SK-N-SH (cell line): ENCODE data around the gene LMAN1L. TPM values are rescaled to one million over a fixed set of nuclear protein-coding genes. Genes with fewer than 3 reads are reported as not detected.
A peak's percentile ranks its signal among the peaks of the same experiment; 100 is the strongest.

Experiments used
- CTCF ChIA-PET: fragments of 300-600, 350-600 bp; formaldehyde crosslinking; extraction: SDS; loops from one replicate; lab custom pipeline; 2021; lab: Yijun Ruan, JAX
- POLR2A ChIA-PET: fragments of 350-600 bp; sonication (Branson Sonifier 250); formaldehyde crosslinking; extraction: SDS; loops from one replicate; lab custom pipeline; 2020; ENCODE audit warnings: antibody characterized with exemption, inconsistent platforms; lab: Yijun Ruan, JAX
- DNase-seq: peaks from one replicate; pipeline ENCODE4 v3.0.0; 2012
- H2AFZ ChIP-seq: fragments of 200-600 bp; sonication (generic); 2 replicates; pipeline ENCODE4 v1.8.1; 2016; ENCODE audit warnings: antibody characterized with exemption, mild to moderate bottlenecking, low read depth
- H3F3A ChIP-seq: fragments of 200-600 bp; sonication (generic); replicated peaks from 2 replicates; pipeline ENCODE3; 2016; ENCODE audit warnings: antibody characterized with exemption, mild to moderate bottlenecking; ENCODE audit not compliant: insufficient read depth
- H3K27ac ChIP-seq, 2 experiments: fragments of 200-500 bp in 1 of 2; fragments of 200-600 bp in 1 of 2; sonication (Bioruptor generic) in 1 of 2; sonication (generic), shearing (Covaris generic) in 1 of 2; 2 replicates each; pipeline versions ENCODE4 v1.5.1 to v1.6.1; 2014 to 2016; ENCODE audit warnings: low read depth in 2 of 2, inconsistent platforms in 1 of 2, low read length in 1 of 2, mild to moderate bottlenecking in 1 of 2, mixed read lengths in 1 of 2
- H3K27me3 ChIP-seq: fragments of 200-600 bp; sonication (generic), shearing (Covaris generic); 2 replicates; pipeline ENCODE4 v1.6.1; 2016; ENCODE audit warnings: mixed run types; ENCODE audit not compliant: insufficient read depth
- H3K36me3 ChIP-seq, 2 experiments: fragments of 200-500 bp in 1 of 2; fragments of 200-600 bp in 1 of 2; sonication (Bioruptor generic) in 1 of 2; sonication (generic) in 1 of 2; replicated peaks in 1 of 2; 2 replicates each; pipeline versions ENCODE3 to v1.5.1; 2014 to 2016; ENCODE audit warnings: low read length in 1 of 2, mild to moderate bottlenecking in 1 of 2; ENCODE audit not compliant: insufficient read depth in 2 of 2, control insufficient read depth in 1 of 2
- H3K4me1 ChIP-seq, 2 experiments: fragments of 200-500 bp in 1 of 2; fragments of 200-600 bp in 1 of 2; sonication (Bioruptor generic) in 1 of 2; sonication (generic), shearing (Covaris generic) in 1 of 2; 2 replicates each; pipeline versions ENCODE4 v1.5.1 to v1.6.1; 2014 to 2016; ENCODE audit warnings: low read depth in 1 of 2, low read length in 1 of 2, mixed run types in 1 of 2; ENCODE audit not compliant: insufficient read depth in 2 of 2, control insufficient read depth in 1 of 2
- H3K4me2 ChIP-seq: fragments of 200-600 bp; sonication (generic), shearing (Covaris generic); 2 replicates; pipeline ENCODE4 v1.6.1; 2017; ENCODE audit warnings: mixed run types
- H3K4me3 ChIP-seq, 2 experiments: fragments of 200-500 bp in 1 of 2; fragments of 200-600 bp in 1 of 2; sonication (Bioruptor generic) in 1 of 2; sonication (generic), shearing (Covaris generic) in 1 of 2; 2 replicates each; pipeline versions ENCODE4 v1.5.1 to v1.8.1; 2014 to 2016; ENCODE audit warnings: low read depth in 2 of 2, inconsistent platforms in 1 of 2, low read length in 1 of 2, mild to moderate bottlenecking in 1 of 2, mixed read lengths in 1 of 2, moderate library complexity in 1 of 2
- H3K79me2 ChIP-seq: fragments of 200-600 bp; sonication (generic); 2 replicates; pipeline ENCODE4 v1.8.1; 2017; ENCODE audit warnings: mild to moderate bottlenecking; ENCODE audit not compliant: insufficient read depth
- H3K9ac ChIP-seq: fragments of 200-600 bp; sonication (generic); 2 replicates; pipeline ENCODE4 v1.6.1; 2017; ENCODE audit warnings: mixed run types
- H3K9me2 ChIP-seq: fragments of 200-600 bp; sonication (generic); 2 replicates; pipeline ENCODE4 v1.6.1; 2017; ENCODE audit warnings: mixed run types
- H3K9me3 ChIP-seq: fragments of 200-600 bp; sonication (generic); 2 replicates; pipeline ENCODE4 v1.6.1; 2017; ENCODE audit warnings: mixed run types, mild to moderate bottlenecking, moderate library complexity
- H4K20me1 ChIP-seq: fragments of 200-600 bp; sonication (generic); 2 replicates; pipeline ENCODE4 v1.6.1; 2017; ENCODE audit warnings: mild to moderate bottlenecking, mixed run types; ENCODE audit not compliant: insufficient read depth
- CHD2 ChIP-seq: fragments of 150-350 bp; IDR thresholded peaks from 2 replicates; pipeline ENCODE4 v1.6.1; 2018; ENCODE audit warnings: low read length; ENCODE audit not compliant: partially characterized antibody
- ELF1 ChIP-seq: IDR thresholded peaks from 2 replicates; pipeline ENCODE4 v1.4.0; 2012
- EZH2phosphoT487 ChIP-seq: fragments of 200-600 bp; sonication (generic); IDR thresholded peaks from 2 replicates; pipeline ENCODE4 v1.6.1; 2017; ENCODE audit warnings: low read depth, mixed run types, mild to moderate bottlenecking, antibody characterized with exemption, moderate library complexity, borderline replicate concordance
- FOSL2 ChIP-seq: IDR thresholded peaks from 2 replicates; pipeline ENCODE4 v1.4.0; 2012; ENCODE audit warnings: low read depth, mild to moderate bottlenecking, moderate library complexity, borderline replicate concordance
- FOXJ3 ChIP-seq: sonication (generic); formaldehyde crosslinking; IDR thresholded peaks from 2 replicates; pipeline ENCODE4 v1.5.1; 2020; ENCODE audit warnings: mild to moderate bottlenecking, missing genetic modification reagents
- FOXM1 ChIP-seq: IDR thresholded peaks from 2 replicates; pipeline ENCODE4 v1.4.0; 2012; ENCODE audit warnings: low read depth, mild to moderate bottlenecking
- GABPA ChIP-seq: IDR thresholded peaks from 2 replicates; pipeline ENCODE4 v1.4.0; 2012; ENCODE audit warnings: low read depth, mild to moderate bottlenecking
- MEF2A ChIP-seq: IDR thresholded peaks from 2 replicates; pipeline ENCODE4 v1.4.0; 2012; ENCODE audit warnings: low read depth, borderline replicate concordance
- NRF1 ChIP-seq: IDR thresholded peaks from 2 replicates; pipeline ENCODE4 v1.6.1; 2012; ENCODE audit warnings: low read depth, mild to moderate bottlenecking, low read length
- POLR2AphosphoS5 ChIP-seq: IDR thresholded peaks from 2 replicates; pipeline ENCODE4 v1.6.1; 2012; ENCODE audit warnings: low read depth, low read length
- RCOR1 ChIP-seq: fragments of 150-350 bp; IDR thresholded peaks from 2 replicates; pipeline ENCODE4 v1.6.1; 2017; ENCODE audit warnings: antibody characterized with exemption, low read length
- RFX5 ChIP-seq: IDR thresholded peaks from 2 replicates; pipeline ENCODE4 v1.6.1; 2012; ENCODE audit warnings: mild to moderate bottlenecking, improper control_type of control experiment, low read length
- SMC3 ChIP-seq: IDR thresholded peaks from 2 replicates; pipeline ENCODE4 v1.6.1; 2012; ENCODE audit warnings: low read depth, low read length, improper control_type of control experiment
- TAF1 ChIP-seq: IDR thresholded peaks from 2 replicates; pipeline ENCODE4 v1.6.1; 2012; ENCODE audit warnings: low read depth, mild to moderate bottlenecking, low read length, moderate library complexity, borderline replicate concordance
- TEAD4 ChIP-seq: IDR thresholded peaks from 2 replicates; pipeline ENCODE4 v1.4.0; 2012; ENCODE audit warnings: mild to moderate bottlenecking, borderline replicate concordance; ENCODE audit not compliant: insufficient read depth
- YY1 ChIP-seq: IDR thresholded peaks from 2 replicates; pipeline ENCODE4 v1.4.0; 2012; ENCODE audit warnings: low read depth, mild to moderate bottlenecking
- WGBS: methylation state at CpG from one replicate; pipeline ENCODE4 v1.1.6; 2017; ENCODE audit warnings: low lambda C conversion rate; 5-methylcytosine and 5-hydroxymethylcytosine counted together
- polyA plus RNA-seq, 3 experiments: library from polyadenylated mRNA; depleted of rRNA; stranded (reverse); fragments of >200 nt; gene quantifications; 2 replicates each; pipeline ENCODE4 v1.2.3, GENCODE V29; 2012
- TF ChIP-seq, protein P1 (sequence below): IDR thresholded peaks from 2 replicates; pipeline ENCODE4 v1.4.0; 2012; ENCODE audit warnings: low read depth
- TF ChIP-seq, protein P2 (sequence below): fragments of 200-600 bp; sonication (generic); IDR thresholded peaks from 2 replicates; pipeline ENCODE4 v1.6.1; 2017; ENCODE audit warnings: antibody characterized with exemption, mild to moderate bottlenecking, moderate library complexity

Gene LMAN1L
- polyA plus RNA-seq, 1 of the 3 experiments (the other 2 are of a cell fraction): 0.02 TPM

DNA sequence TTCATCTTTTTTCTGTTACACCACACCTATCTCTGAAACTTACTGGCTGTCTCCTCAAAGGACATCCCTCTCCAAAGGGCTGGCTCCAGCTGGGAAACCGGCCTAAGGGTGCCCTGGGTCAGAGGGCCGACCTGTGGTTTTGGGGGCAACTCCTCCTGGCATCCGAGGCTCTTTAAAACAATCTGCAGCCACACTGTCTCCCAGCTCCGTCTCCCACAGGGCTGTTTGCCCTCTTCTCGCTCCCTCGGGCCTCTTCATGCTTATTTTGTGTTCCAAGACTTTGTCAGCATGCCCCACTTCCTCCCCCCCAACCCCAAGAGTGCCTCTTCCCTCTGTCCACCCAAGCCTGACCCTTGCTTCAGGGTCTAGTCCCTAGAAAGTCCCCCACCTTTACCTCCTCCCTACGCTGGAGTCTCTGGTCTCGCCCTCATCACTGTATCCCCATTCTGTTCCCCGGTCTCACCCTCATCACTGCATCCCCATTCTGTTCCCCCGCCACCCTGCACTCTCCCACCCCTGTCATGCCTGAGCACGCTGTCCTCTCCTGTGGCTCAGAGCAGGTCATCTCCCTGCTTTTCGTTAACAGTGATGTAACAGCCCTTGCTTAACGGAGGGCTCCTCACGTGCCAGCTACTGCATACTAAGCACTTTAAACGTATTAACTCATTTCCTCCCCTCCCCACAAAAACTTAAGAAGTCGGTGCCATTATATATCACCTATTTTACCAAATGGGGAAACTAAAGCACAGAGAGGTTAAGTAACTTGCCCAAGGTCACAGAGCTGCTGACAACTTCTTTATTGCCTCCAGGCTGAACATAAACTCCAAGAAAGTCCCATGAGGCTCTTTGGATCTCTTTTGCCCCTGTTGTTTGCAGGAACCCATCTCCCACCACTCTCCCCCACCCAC is 31.9 kb upstream of the LMAN1L start:
- Histone ChIP-seq H3K36me3 (peaks cover 0 to 6% of the 10 kb centered on the region in 2 experiments), H3K4me2 (peak overlapping the region; percentile 100), H3K9me3 (no peaks in the 10 kb centered on the region), H2AFZ (peak overlapping the region; percentile 96), H3F3A (peaks cover 3% of the 10 kb centered on the region), H3K4me1 (peaks cover 10 to 47% of the 10 kb centered on the region in 2 experiments; a peak in 2 of 4 replicates), H3K9me2 (no peaks in the 10 kb centered on the region), H3K27me3 (no peaks in the 10 kb centered on the region), H3K79me2 (peaks cover 34% of the 10 kb centered on the region), H3K27ac (no peak overlapping the region), H3K9ac (peak overlapping the region; percentile 61; the same call in 1 of the 2 replicates), H3K4me3 (peak overlapping the region in 1 of 2 experiments; percentile 97; a peak in 2 of 4 replicates), H4K20me1 (peaks cover 31% of the 10 kb centered on the region)
- ChIA-PET POLR2A (interaction anchor here (0.9 to 1.2 kb wide), 3 partner anchors 9 to 170 kb away, joined by 4 to 6 read pairs (median 4); partner anchors contain the start of gene FAM219B), CTCF (interaction anchor here (0.9 to 24.3 kb wide), 36 partner anchors 10 to 406 kb away, joined by 3 to 1109 read pairs (median 5); partner anchors contain the start of genes CLK3, COX5A, SCAMP5 and ULK3)
- TF ChIP-seq, protein P1, sequence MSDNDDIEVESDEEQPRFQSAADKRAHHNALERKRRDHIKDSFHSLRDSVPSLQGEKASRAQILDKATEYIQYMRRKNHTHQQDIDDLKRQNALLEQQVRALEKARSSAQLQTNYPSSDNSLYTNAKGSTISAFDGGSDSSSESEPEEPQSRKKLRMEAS: no peak
- TF ChIP-seq MEF2A (no peak), YY1 (no peak), RCOR1 (no peak), FOXM1 (no peak)
- TF ChIP-seq, protein P2, sequence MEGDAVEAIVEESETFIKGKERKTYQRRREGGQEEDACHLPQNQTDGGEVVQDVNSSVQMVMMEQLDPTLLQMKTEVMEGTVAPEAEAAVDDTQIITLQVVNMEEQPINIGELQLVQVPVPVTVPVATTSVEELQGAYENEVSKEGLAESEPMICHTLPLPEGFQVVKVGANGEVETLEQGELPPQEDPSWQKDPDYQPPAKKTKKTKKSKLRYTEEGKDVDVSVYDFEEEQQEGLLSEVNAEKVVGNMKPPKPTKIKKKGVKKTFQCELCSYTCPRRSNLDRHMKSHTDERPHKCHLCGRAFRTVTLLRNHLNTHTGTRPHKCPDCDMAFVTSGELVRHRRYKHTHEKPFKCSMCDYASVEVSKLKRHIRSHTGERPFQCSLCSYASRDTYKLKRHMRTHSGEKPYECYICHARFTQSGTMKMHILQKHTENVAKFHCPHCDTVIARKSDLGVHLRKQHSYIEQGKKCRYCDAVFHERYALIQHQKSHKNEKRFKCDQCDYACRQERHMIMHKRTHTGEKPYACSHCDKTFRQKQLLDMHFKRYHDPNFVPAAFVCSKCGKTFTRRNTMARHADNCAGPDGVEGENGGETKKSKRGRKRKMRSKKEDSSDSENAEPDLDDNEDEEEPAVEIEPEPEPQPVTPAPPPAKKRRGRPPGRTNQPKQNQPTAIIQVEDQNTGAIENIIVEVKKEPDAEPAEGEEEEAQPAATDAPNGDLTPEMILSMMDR: no peak
- whole genome bisulfite sequencing: 83% methylated on average over 16 of the region's 16 CpGs
- no peak for DNase-seq

- H3K4me3 ChIP-seq: peak within 1 kb of the TSS; percentile 85 to 97
- H3K79me2 ChIP-seq: peaks cover 43% of the 10 kb centered on the region
- H4K20me1 ChIP-seq: peaks cover 38% of the 10 kb centered on the region
- peak within 1 kb of the TSS; percentile 96 for H2AFZ ChIP-seq
- H3K9me3 ChIP-seq: no peaks in the 10 kb centered on the region
- peak; percentile 99 for DNase-seq
- no peaks in the 10 kb centered on the region for H3K9me2 ChIP-seq
- H3K4me1 ChIP-seq: peaks cover 10 to 46% of the 10 kb centered on the region in 2 experiments; a peak in 2 of 4 replicates
- WGBS: 8% methylated on average over 17 of the region's 74 CpGs
- peak within 1 kb of the TSS in 1 of 2 experiments; percentile 76; a peak in 2 of 4 replicates for H3K27ac ChIP-seq
- POLR2A ChIA-PET: interaction anchor here (1.0 to 1.2 kb wide), 2 partner anchors 10 to 169 kb away, joined by 4 to 6 read pairs; no protein-coding TSS in a partner anchor
- no peaks in the 10 kb centered on the region for H3K27me3 ChIP-seq
- peaks cover 0 to 10% of the 10 kb centered on the region in 2 experiments for H3K36me3 ChIP-seq
- CTCF ChIA-PET: interaction anchor here (0.6 to 24.3 kb wide), 39 partner anchors 8 to 407 kb away, joined by 3 to 1109 read pairs (median 5); partner anchors contain the start of genes CLK3, COX5A, SCAMP5 and ULK3
- peaks cover 3% of the 10 kb centered on the region for H3F3A ChIP-seq
- peak within 1 kb of the TSS; percentile 100 for H3K4me2 ChIP-seq
- peak within 1 kb of the TSS; percentile 77 for H3K9ac ChIP-seq
- TF ChIP-seq ELF1 (no peak), FOXJ3 (CRISPR knock-in tag) (no peak), TEAD4 (no peak), EZH2phosphoT487 (no peak), SMC3 (peak; percentile 23; the same call in 1 of the 2 replicates), POLR2AphosphoS5 (peak; percentile 43; the same call in 1 of the 2 replicates), FOSL2 (no peak), NRF1 (peak; percentile 72), TAF1 (no peak), GABPA (peak; percentile 17; the same call in 1 of the 2 replicates), CHD2 (peak; percentile 56), RFX5 (no peak), YY1 (no peak)
- TF ChIP-seq, protein P1: peak; percentile 9; the same call in 1 of the 2 replicates
- TF ChIP-seq, protein P2: peak; percentile 48
These were observed 31.0 kb upstream of the LMAN1L start, which contains the start of gene CSK for GRCh38 chr15:74781431-74782258. TSS of gene CSK (plus strand) at chr15:74782080. CDS start at chr15:74798298, 16,218 bp downstream.
